HG03066 (cell line): ENCODE measurements around the gene NMNAT1.
"Not testable (repeated sequence)": the region's sequence is repeated elsewhere in the genome, so short reads cannot be mapped to it uniquely, and the experiment has no call there.

Experiments
- ATAC-seq: cut with Tn5 transposase; IDR thresholded peaks from one replicate; pipeline ENCODE4 v1.9.1; 2021; ENCODE audit warnings: low read depth; ENCODE audit not compliant: unreplicated experiment

The NMNAT1 gene

GRCh38 chr1:9917901-9918300 lies 25.4 kb upstream of the NMNAT1 start:
- ATAC-seq = no peak

- ATAC-seq = no peak
Observed at GRCh38 chr1:9920606-9921005, 22.7 kb upstream of the NMNAT1 start.

- no peak for ATAC-seq
Observed at GRCh38 chr1:9922342-9922741, 20.9 kb upstream of the NMNAT1 start.

- no peak for ATAC-seq
Observed at GRCh38 chr1:9927259-9927658, 16.0 kb upstream of the NMNAT1 start.

- ATAC-seq = no peak
Observed at GRCh38 chr1:9929431-9930385, 13.6 kb upstream of the NMNAT1 start.

- ATAC-seq = no peak
Observed at GRCh38 chr1:9942399-9942938, 806 bp upstream of the NMNAT1 start.

- ATAC-seq = no peak
Observed at GRCh38 chr1:9946315-9946714, 3.0 kb downstream of the NMNAT1 start.

GRCh38 chr1:9957726-9958125 lies 14.5 kb downstream of the NMNAT1 start:
- ATAC-seq = no peak

- no peak for ATAC-seq
Observed at GRCh38 chr1:9960011-9960410, 16.7 kb downstream of the NMNAT1 start.

GRCh38 chr1:9960706-9961562 lies 17.7 kb downstream of the NMNAT1 start:
- no peak for ATAC-seq

- no peak for ATAC-seq
Observed at GRCh38 chr1:9984253-9984652, 41.0 kb downstream of the NMNAT1 start.

GRCh38 chr1:9985001-9985400 lies 41.7 kb downstream of the NMNAT1 start:
- no peak for ATAC-seq

GRCh38 chr1:9989773-9990172 lies 46.5 kb downstream of the NMNAT1 start:
- no peak for ATAC-seq

GRCh38 chr1:9990944-9991343 lies 47.7 kb downstream of the NMNAT1 start:
- ATAC-seq = no peak

- ATAC-seq = no peak
Observed at GRCh38 chr1:9992910-9993309, 49.6 kb downstream of the NMNAT1 start.

GRCh38 chr1:9993561-9994075 lies 50.3 kb downstream of the NMNAT1 start:
- no peak for ATAC-seq

- no peak for ATAC-seq
Observed at GRCh38 chr1:9996624-9997582, 53.6 kb downstream of the NMNAT1 start, which contains the start of gene RBP7. RBP7 (plus strand) TSS chr1:9997228; CDS start chr1:9997259, 31 bp downstream.

- no peak for ATAC-seq
Observed at GRCh38 chr1:10001016-10001665, 57.9 kb downstream of the NMNAT1 start.

GRCh38 chr1:10005248-10005647 lies 62.0 kb downstream of the NMNAT1 start:
- not testable (repeated sequence) for ATAC-seq
